ENCODE data around the gene YLPM1.

YLPM1 gene

DNA sequence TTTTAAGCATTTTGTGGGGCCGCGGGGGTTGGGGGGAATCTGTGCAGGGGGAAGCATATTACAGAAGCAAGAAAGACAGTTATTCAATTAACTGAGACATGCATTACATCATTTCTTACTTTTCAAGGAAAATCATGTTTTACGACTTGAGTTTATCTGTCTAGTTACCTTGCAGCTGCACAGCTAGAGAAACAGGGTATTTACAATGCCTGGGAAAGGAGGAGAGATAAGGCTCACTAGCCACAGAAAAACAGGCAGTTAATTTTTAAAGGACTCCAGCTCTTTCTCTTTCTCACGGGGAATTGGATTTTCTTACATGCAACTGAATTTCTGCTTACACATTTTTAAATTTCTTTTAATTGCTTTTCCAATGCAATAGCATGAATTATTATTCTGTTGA lies 28.0 kb upstream of the YLPM1 start:
- Mint-ChIP-seq H3K36me3 (ENCODE audit: low read depth) (peaks cover 57% of the 10 kb centered on the region), H3K9me3 (no peaks in the 10 kb centered on the region), H3K4me3 (no peak overlapping the region), H3K4me1 (no peaks in the 10 kb centered on the region), H3K27ac (no peak overlapping the region), H3K27me3 (ENCODE audit: low read depth, poor library complexity) (no peaks in the 10 kb centered on the region)
- DNase-seq: no peak
- TF ChIP-seq, protein P1, sequence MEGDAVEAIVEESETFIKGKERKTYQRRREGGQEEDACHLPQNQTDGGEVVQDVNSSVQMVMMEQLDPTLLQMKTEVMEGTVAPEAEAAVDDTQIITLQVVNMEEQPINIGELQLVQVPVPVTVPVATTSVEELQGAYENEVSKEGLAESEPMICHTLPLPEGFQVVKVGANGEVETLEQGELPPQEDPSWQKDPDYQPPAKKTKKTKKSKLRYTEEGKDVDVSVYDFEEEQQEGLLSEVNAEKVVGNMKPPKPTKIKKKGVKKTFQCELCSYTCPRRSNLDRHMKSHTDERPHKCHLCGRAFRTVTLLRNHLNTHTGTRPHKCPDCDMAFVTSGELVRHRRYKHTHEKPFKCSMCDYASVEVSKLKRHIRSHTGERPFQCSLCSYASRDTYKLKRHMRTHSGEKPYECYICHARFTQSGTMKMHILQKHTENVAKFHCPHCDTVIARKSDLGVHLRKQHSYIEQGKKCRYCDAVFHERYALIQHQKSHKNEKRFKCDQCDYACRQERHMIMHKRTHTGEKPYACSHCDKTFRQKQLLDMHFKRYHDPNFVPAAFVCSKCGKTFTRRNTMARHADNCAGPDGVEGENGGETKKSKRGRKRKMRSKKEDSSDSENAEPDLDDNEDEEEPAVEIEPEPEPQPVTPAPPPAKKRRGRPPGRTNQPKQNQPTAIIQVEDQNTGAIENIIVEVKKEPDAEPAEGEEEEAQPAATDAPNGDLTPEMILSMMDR (IDR thresholded peaks at IDR 0.05): no peak

DNA sequence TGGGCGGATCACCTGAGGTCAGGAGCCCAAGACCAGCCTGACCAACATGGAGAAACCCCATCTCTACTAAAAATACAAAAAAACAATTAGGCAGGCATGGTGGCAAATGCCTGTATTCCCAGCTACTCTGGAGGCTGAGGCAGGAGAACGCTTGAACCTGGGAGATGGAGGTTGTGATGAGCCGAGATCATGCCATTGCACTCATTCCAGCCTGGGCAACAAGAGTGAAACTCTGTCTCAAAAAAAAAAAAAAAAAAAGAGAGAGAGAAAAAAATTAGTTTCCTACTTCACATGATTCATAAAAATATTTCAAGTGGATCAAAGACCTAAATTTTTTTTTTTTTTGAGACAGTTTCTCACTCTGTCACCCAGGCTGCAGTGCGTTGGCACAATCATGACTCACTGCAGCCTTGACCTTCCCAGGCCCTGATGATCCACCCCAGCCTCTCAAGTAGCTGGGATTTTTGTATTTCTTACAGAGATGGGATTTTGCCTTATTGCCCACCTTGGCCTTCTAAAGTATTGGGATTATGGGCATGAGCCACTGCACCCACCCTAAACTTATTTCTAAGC lies 25.3 kb upstream of the YLPM1 start:
- Mint-ChIP-seq H3K27ac (no peak overlapping the region), H3K27me3 (ENCODE audit: low read depth, poor library complexity) (no peaks in the 10 kb centered on the region), H3K9me3 (no peaks in the 10 kb centered on the region), H3K36me3 (ENCODE audit: low read depth) (peaks cover 51% of the 10 kb centered on the region), H3K4me1 (no peaks in the 10 kb centered on the region), H3K4me3 (no peak overlapping the region)
- no peak for DNase-seq
- TF ChIP-seq, protein P1 (IDR thresholded peaks at IDR 0.05): no peak

DNA sequence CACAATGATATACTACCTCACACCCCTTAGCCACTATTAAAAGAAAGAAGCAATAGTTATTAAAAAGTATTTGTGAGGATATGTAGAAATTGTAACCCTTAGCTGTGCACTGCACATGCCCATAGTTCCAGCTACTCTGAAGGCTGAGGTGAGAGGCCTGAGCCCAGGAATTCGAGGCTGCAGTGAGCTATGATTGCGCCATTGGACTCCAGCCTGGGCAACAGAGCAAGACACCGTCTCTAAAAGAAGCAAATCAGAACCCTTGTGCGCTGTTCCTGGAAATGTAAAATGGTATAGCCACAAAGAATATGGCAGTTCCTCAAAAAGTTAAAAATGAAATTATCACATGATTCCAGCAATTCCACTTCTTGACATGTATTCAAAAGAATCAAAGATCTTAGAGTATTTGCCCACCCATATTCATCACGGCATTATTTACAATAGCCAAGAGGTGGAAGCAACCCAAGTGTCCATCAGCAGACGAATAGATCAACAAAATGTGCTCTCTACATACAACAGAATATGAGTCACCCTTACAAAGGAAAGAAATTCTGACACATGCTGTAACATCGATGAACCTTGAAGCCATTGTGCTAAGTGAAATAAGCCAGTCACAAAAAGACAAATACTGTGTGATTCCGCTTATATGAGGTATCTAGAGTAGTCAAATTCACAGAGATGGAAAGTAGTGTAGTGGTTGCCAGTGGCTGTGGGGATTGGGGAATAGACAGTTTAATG lies 23.7 kb upstream of the YLPM1 start:
- no peak overlapping the region for H3K27ac Mint-ChIP-seq
- peaks cover 7% of the 10 kb centered on the region for H3K27me3 Mint-ChIP-seq (ENCODE audit: low read depth, poor library complexity)
- TF ChIP-seq, protein P1 (IDR thresholded peaks at IDR 0.05): no peak
- peaks cover 44% of the 10 kb centered on the region for H3K36me3 Mint-ChIP-seq (ENCODE audit: low read depth)
- H3K9me3 Mint-ChIP-seq: no peaks in the 10 kb centered on the region
- no peak for DNase-seq
- H3K4me3 Mint-ChIP-seq: no peak overlapping the region
- no peaks in the 10 kb centered on the region for H3K4me1 Mint-ChIP-seq

DNA sequence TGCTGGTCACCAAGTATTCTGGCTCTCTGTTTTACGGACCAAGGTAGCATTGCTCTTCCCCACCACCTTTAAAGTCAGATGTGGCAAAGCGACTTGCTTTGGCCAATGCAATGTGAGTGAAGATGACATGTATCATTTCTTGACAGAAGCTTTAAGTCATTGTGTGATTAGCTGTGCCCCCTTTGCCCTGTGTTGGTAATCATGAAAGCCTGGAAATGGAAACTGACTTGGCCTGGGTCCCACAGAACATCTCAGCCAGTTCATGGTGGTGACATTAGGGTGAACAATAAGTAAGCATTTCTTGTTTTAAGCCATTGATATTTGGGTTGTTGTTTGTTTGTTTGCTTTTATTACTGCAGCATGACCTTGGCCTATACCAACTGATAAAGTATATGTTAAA lies 15.9 kb upstream of the YLPM1 start:
- no peak for DNase-seq
- peaks cover 11% of the 10 kb centered on the region for H3K9me3 Mint-ChIP-seq
- peaks cover 21% of the 10 kb centered on the region for H3K27me3 Mint-ChIP-seq (ENCODE audit: low read depth, poor library complexity)
- no peaks in the 10 kb centered on the region for H3K4me1 Mint-ChIP-seq
- TF ChIP-seq, protein P1 (IDR thresholded peaks at IDR 0.05): no peak
- no peak overlapping the region for H3K4me3 Mint-ChIP-seq
- H3K36me3 Mint-ChIP-seq (ENCODE audit: low read depth): peaks cover 4% of the 10 kb centered on the region
- no peak overlapping the region for H3K27ac Mint-ChIP-seq

DNA sequence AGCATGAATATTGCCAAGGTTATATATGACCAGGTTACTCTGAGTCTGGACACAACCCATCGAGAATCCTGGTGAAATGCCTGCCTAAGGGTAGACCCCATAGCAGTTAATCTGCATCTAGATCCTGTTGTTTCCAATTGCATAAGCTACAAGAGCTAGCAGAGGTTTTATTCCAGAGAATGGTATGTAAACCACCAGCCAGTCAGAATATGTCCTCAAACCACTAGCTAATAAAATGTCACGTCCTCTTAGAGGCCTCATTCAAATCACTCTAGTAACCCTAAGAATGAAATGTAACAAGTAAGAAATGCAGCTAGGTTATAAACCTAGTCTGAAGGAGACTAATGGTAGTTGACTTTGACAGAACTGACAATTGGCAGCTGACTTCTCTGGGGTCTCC lies 9.0 kb upstream of the YLPM1 start:
- H3K9me3 Mint-ChIP-seq: peaks cover 25% of the 10 kb centered on the region
- TF ChIP-seq, protein P1 (IDR thresholded peaks at IDR 0.05): no peak

DNA sequence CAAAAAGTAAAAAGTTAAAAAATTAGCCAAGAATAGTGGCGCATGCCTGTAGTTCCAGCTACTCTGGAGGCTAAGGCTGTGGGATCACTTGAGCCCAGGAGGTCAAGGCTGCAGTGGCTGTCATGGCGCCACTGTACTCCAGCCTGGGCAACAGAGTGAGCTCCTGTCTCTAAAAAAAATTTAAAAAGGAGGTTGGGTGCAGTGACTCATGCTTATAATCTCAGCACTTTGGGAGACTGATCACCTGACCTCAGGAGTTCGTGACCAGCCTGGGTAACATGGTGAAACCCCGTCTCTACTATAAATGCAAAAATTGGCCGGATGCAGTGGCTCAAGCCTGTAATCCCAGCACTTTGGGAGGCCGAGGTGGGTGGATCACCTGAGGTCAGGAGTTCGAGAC lies 8.2 kb upstream of the YLPM1 start:
- Mint-ChIP-seq H3K4me1 (no peaks in the 10 kb centered on the region), H3K9me3 (peaks cover 25% of the 10 kb centered on the region), H3K36me3 (ENCODE audit: low read depth) (peaks cover 9% of the 10 kb centered on the region), H3K4me3 (no peak overlapping the region), H3K27me3 (ENCODE audit: low read depth, poor library complexity) (peaks cover 32% of the 10 kb centered on the region), H3K27ac (no peak overlapping the region)
- DNase-seq: no peak
- TF ChIP-seq, protein P1 (IDR thresholded peaks at IDR 0.05): no peak

More for the DNA sequence above, 9.0 kb upstream of the YLPM1 start:
- peaks cover 9% of the 10 kb centered on the region for H3K36me3 Mint-ChIP-seq (ENCODE audit: low read depth)
- H3K4me1 Mint-ChIP-seq: no peaks in the 10 kb centered on the region
- no peak overlapping the region for H3K27ac Mint-ChIP-seq
- no peak for DNase-seq
- peaks cover 25% of the 10 kb centered on the region for H3K27me3 Mint-ChIP-seq (ENCODE audit: low read depth, poor library complexity)
- no peak overlapping the region for H3K4me3 Mint-ChIP-seq
